NCI-H774 (cell line): ENCODE data around the gene SLCO2A1.

Experiments used
- DNase-seq: peaks from one replicate; lab custom pipeline; 2025; lab: John Stamatoyannopoulos, UW

SLCO2A1 gene

GRCh38 chr3:133884054-133884886 lies 145.5 kb downstream of the SLCO2A1 start:
- no peak for DNase-seq

GRCh38 chr3:133883641-133884040 lies 146.1 kb downstream of the SLCO2A1 start:
- DNase-seq = no peak

GRCh38 chr3:133882986-133883586 lies 146.6 kb downstream of the SLCO2A1 start:
- no peak for DNase-seq

- no peak for DNase-seq
These were observed 147.5 kb downstream of the SLCO2A1 start for GRCh38 chr3:133881939-133882825.

GRCh38 chr3:133881492-133881891 lies 148.2 kb downstream of the SLCO2A1 start:
- DNase-seq = no peak

- DNase-seq = no peak
These were observed 148.8 kb downstream of the SLCO2A1 start for GRCh38 chr3:133880886-133881455.

- no peak for DNase-seq
These were observed 149.4 kb downstream of the SLCO2A1 start for GRCh38 chr3:133880287-133880686.

GRCh38 chr3:133878518-133878917 lies 151.2 kb downstream of the SLCO2A1 start:
- no peak for DNase-seq
